KMS-11 (cell line): ENCODE results near the gene SART1.

ENCODE experiments used
- H2AFZ ChIP-seq: fragments of 200-600 bp; sonication (generic); 2 replicates; pipeline ENCODE4 v1.6.1; 2016; ENCODE audit warnings: antibody characterized with exemption, mixed run types, low read depth
- H3K27ac ChIP-seq: fragments of 200-600 bp; sonication (generic); 2 replicates; pipeline ENCODE4 v1.6.1; 2016; ENCODE audit warnings: mild to moderate bottlenecking, mixed run types
- H3K27me3 ChIP-seq: fragments of 200-600 bp; sonication (generic); 2 replicates; pipeline ENCODE4 v1.6.1; 2017; ENCODE audit warnings: mild to moderate bottlenecking, low read depth, mixed run types, moderate library complexity; ENCODE audit not compliant: insufficient read depth
- H3K36me3 ChIP-seq: fragments of 200-600 bp; sonication (generic); 2 replicates; pipeline ENCODE4 v1.6.1; 2017; ENCODE audit warnings: mild to moderate bottlenecking, mixed run types; ENCODE audit not compliant: insufficient read depth
- H3K4me1 ChIP-seq: fragments of 200-600 bp; sonication (generic); 2 replicates; pipeline ENCODE4 v1.6.1; 2016; ENCODE audit warnings: mild to moderate bottlenecking, low read depth, mixed run types; ENCODE audit not compliant: poor library complexity, severe bottlenecking
- H3K4me2 ChIP-seq: fragments of 200-600 bp; sonication (generic); 2 replicates; pipeline ENCODE4 v1.7.0; 2016; ENCODE audit warnings: mild to moderate bottlenecking, mixed run types
- H3K4me3 ChIP-seq: fragments of 200-600 bp; sonication (generic); IDR thresholded peaks from 2 replicates; pipeline ENCODE4 v1.6.1; 2017; ENCODE audit warnings: low read depth, low read length, mixed read lengths; ENCODE audit not compliant: insufficient read depth
- H3K79me2 ChIP-seq: fragments of 200-600 bp; sonication (generic); 2 replicates; pipeline ENCODE4 v1.6.1; 2016; ENCODE audit warnings: low read depth, mixed run types; ENCODE audit not compliant: insufficient read depth
- H3K9ac ChIP-seq: fragments of 200-600 bp; sonication (generic); 2 replicates; pipeline ENCODE4 v1.6.1; 2016; ENCODE audit warnings: mild to moderate bottlenecking, mixed run types
- H4K20me1 ChIP-seq: fragments of 200-600 bp; sonication (generic); 2 replicates; pipeline ENCODE4 v1.6.1; 2016; ENCODE audit warnings: mild to moderate bottlenecking, mixed run types; ENCODE audit not compliant: insufficient read depth
- TF ChIP-seq, protein P1 (sequence below): fragments of 200-600 bp; sonication (generic); conservative IDR thresholded peaks from 2 replicates; pipeline ENCODE4 v1.6.1; 2017; ENCODE audit warnings: low read depth, mild to moderate bottlenecking, antibody characterized with exemption, low read length, moderate library complexity, mixed read lengths

Gene SART1

DNA sequence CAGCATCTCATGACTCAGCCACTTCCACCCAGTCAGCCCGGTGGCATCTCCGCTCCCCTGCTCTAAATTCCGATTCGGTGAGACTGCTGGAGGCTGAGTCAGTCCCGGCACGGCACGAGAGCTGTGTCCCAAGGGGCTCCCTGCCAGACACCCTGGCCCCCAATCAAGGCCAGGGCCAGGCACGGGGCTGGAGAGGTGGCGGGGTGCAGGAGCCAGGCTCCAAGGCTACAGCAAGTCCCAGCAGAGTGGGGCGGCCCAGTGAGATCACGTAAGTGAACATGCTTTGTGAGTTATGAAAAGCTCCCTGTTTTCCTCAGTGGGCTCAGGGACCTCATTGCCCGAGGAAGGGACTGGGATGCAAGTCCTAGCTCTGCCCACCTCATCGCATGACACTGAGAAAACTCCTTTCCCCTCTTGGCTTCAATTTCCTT, 45.7 kb upstream of the SART1 start:
- TF ChIP-seq, protein P1, sequence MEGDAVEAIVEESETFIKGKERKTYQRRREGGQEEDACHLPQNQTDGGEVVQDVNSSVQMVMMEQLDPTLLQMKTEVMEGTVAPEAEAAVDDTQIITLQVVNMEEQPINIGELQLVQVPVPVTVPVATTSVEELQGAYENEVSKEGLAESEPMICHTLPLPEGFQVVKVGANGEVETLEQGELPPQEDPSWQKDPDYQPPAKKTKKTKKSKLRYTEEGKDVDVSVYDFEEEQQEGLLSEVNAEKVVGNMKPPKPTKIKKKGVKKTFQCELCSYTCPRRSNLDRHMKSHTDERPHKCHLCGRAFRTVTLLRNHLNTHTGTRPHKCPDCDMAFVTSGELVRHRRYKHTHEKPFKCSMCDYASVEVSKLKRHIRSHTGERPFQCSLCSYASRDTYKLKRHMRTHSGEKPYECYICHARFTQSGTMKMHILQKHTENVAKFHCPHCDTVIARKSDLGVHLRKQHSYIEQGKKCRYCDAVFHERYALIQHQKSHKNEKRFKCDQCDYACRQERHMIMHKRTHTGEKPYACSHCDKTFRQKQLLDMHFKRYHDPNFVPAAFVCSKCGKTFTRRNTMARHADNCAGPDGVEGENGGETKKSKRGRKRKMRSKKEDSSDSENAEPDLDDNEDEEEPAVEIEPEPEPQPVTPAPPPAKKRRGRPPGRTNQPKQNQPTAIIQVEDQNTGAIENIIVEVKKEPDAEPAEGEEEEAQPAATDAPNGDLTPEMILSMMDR, result no peak
- H3K36me3 ChIP-seq, result no peaks in the 10 kb centered on the region
- no peak overlapping the region for H3K27ac ChIP-seq
- H3K27me3 ChIP-seq, result no peaks in the 10 kb centered on the region
- no peak overlapping the region for H3K4me2 ChIP-seq
- H3K9ac ChIP-seq, result no peak overlapping the region
- no peak overlapping the region for H3K4me3 ChIP-seq
- H3K4me1 ChIP-seq, result peaks cover 33% of the 10 kb centered on the region
- no peaks in the 10 kb centered on the region for H4K20me1 ChIP-seq
- peaks cover 13% of the 10 kb centered on the region; the same call in 1 of the 2 replicates for H3K79me2 ChIP-seq
- no peak overlapping the region for H2AFZ ChIP-seq

DNA sequence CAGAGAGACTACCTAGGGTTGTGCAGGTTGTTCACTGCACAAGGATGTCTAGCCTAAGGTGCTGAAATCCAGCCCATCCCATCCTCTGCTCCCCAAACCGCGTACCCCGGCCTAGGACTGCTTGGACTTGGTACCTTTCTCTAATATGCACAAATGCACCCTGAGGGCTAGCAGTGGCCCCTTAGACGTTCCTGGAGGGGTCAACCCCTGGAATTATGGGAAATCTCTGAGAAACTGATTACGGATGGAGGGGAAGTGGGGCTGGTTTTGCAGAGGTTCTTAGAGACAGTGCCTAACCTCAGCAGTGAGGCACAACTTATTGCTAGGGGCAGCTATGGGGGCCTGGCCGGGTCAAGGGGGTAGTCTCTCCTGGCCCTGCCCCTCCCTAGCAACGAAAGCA, 45.1 kb upstream of the SART1 start:
- H3K27ac ChIP-seq, result no peak overlapping the region
- H3K79me2 ChIP-seq, result peaks cover 13% of the 10 kb centered on the region; the same call in 1 of the 2 replicates
- H4K20me1 ChIP-seq, result no peaks in the 10 kb centered on the region
- no peak overlapping the region for H3K9ac ChIP-seq
- TF ChIP-seq, protein P1, result no peak
- H3K4me3 ChIP-seq, result no peak overlapping the region
- no peaks in the 10 kb centered on the region for H3K36me3 ChIP-seq
- H3K4me1 ChIP-seq, result peaks cover 35% of the 10 kb centered on the region
- no peak overlapping the region for H2AFZ ChIP-seq
- H3K4me2 ChIP-seq, result no peak overlapping the region
- H3K27me3 ChIP-seq, result no peaks in the 10 kb centered on the region

DNA sequence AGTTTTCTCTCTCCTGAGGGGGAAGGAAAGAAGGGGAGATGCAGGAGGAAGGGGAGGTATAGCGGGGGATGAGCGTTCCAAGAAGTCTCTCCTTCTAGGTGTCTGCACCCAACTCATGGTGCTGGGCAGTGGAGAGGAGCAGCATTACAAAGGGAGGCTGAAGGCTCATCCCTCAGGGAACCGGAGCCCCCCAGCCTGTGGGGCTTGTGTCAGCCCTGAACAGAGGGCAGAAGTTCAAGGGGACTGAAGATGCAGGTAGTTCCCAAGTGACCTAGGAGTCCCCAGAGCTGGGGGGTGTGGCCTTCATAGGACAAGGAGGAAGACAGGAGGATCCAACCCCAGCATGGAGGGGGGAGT, 44.5 kb upstream of the SART1 start:
- no peak overlapping the region for H2AFZ ChIP-seq
- no peaks in the 10 kb centered on the region for H3K27me3 ChIP-seq
- H3K79me2 ChIP-seq, result peaks cover 13% of the 10 kb centered on the region; the same call in 1 of the 2 replicates
- peaks cover 29% of the 10 kb centered on the region for H3K4me1 ChIP-seq
- no peaks in the 10 kb centered on the region for H4K20me1 ChIP-seq
- no peak overlapping the region for H3K27ac ChIP-seq
- no peaks in the 10 kb centered on the region for H3K36me3 ChIP-seq
- no peak overlapping the region for H3K9ac ChIP-seq
- H3K4me3 ChIP-seq, result no peak overlapping the region
- 0 out of 2 replicates have a peak overlapping the region, but pooled peaks have one; percentile 8 for H3K4me2 ChIP-seq
- TF ChIP-seq, protein P1, result no peak

DNA sequence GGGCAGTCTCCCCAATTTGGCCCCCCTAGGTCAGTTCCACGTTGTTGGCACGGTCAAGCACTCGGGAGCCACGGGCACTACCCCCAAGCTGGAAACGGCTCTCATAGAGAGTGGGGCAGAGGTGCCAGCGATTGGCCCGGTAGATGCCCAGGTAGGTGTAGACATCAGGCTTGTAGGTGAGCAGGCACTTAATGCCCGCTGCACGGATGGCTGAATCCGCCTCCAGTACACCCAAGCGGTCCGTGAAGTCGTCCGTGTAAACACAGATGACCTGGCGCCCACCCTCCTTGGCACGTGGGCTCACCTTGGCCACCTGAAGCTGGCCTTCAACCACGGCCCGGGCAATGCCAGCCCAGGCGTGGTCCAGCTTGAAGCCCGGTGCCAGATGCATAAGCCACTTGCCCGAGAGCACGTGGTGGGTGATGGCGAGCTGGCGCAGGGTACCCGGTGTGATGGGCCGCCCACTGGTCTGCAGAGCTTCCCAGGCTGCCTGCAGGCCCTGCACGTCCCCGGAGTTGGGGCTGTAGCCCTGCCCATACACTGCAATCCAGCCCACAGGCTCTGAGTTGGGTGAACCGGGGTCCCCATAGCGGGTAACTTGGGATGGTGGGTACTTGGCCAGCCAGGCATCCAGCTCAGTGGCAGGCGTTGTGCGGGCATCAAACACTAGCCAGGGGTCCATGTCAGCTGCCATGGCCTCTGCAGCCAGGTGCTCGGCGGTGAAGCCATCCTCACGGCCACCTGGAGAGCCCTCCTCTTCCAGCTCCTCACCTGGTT, 43.9 kb upstream of the SART1 start:
- Histone ChIP-seq H2AFZ (no peak overlapping the region), H3K9ac (peak overlapping the region; percentile 82; the same call in 1 of the 2 replicates), H3K27ac (no peak overlapping the region), H3K4me1 (peaks cover 27% of the 10 kb centered on the region), H3K27me3 (no peaks in the 10 kb centered on the region), H3K79me2 (peaks cover 13% of the 10 kb centered on the region; the same call in 1 of the 2 replicates), H3K4me3 (no peak overlapping the region), H3K36me3 (no peaks in the 10 kb centered on the region), H3K4me2 (peak overlapping the region; percentile 85), H4K20me1 (no peaks in the 10 kb centered on the region)
- TF ChIP-seq, protein P1, result no peak
